ENCODE results near the gene EFNA5. TPM values are rescaled to one million over a fixed set of nuclear protein-coding genes. Genes with fewer than 3 reads are reported as not detected.

The EFNA5 gene
- total and polyA plus RNA-seq, 4 donors = 0.14 to 0.93 (median 0.54) TPM

- no peak overlapping the region for H3K9ac ChIP-seq (ENCODE audit: low read depth in 1 of 2, low read length in 2 of 2)
- H3K4me1 ChIP-seq (ENCODE audit: control insufficient read depth in 4 of 4, insufficient read depth in 4 of 4, low read length in 3 of 4) = peaks cover 0 to 3% (median 0%) of the 10 kb centered on the region in 4 donors
- no peaks in the 10 kb centered on the region for H3K27me3 ChIP-seq (ENCODE audit: control insufficient read depth in 4 of 4, insufficient read depth in 4 of 4, low read length in 3 of 4)
- no peak overlapping the region for H3K27ac ChIP-seq (ENCODE audit: low read depth in 1 of 2, low read length in 2 of 2)
- TF ChIP-seq HNF4G (IDR thresholded peaks at IDR 0.05) = no peak
- TF ChIP-seq FOXA2 (IDR thresholded peaks at IDR 0.05) = no peak
- TF ChIP-seq REST (IDR thresholded peaks at IDR 0.05) = no peak
- TF ChIP-seq EGR1 (IDR thresholded peaks at IDR 0.05; ENCODE audit: low read depth in 2 of 2) = no peak
- TF ChIP-seq JUND (IDR thresholded peaks at IDR 0.05) = no peak
- no peak for TF ChIP-seq GABPA (IDR thresholded peaks at IDR 0.05 in 1 of 2, conservative IDR thresholded peaks at IDR 0.05 in 1 of 2)
- TF ChIP-seq RXRA (IDR thresholded peaks at IDR 0.05) = no peak
- no peak for TF ChIP-seq TAF1 (conservative IDR thresholded peaks at IDR 0.05)
- TF ChIP-seq NR2F2 (IDR thresholded peaks at IDR 0.05) = no peak
- TF ChIP-seq SP1 (IDR thresholded peaks at IDR 0.05) = no peak
- no peak for TF ChIP-seq RAD21 (IDR thresholded peaks at IDR 0.05)
- no peak for TF ChIP-seq CTCF (IDR thresholded peaks at IDR 0.05; ENCODE audit: low read depth, low read length, missing input control)
- no peak for TF ChIP-seq ZBTB33 (IDR thresholded peaks at IDR 0.05)
- no peak for TF ChIP-seq YY1 (IDR thresholded peaks at IDR 0.05)
- no peak overlapping the region for H3K4me3 ChIP-seq (ENCODE audit: low read depth in 1 of 3, low read length in 3 of 3)
- no peaks in the 10 kb centered on the region for H3K9me3 ChIP-seq (ENCODE audit: control insufficient read depth in 4 of 4, low read length in 3 of 4)
- WGBS = 86% methylated on average over 3 of the region's 3 CpGs
- no peaks in the 10 kb centered on the region for H3K36me3 ChIP-seq (ENCODE audit: control insufficient read depth in 4 of 4, insufficient read depth in 3 of 4, low read depth in 1 of 4, low read length in 3 of 4)
- no peak for DNase-seq (ENCODE audit: low spot score)
These were observed 93.9 kb downstream of the EFNA5 start for GRCh38 chr5:107576736-107577393.

- Histone ChIP-seq H3K36me3 (ENCODE audit: control insufficient read depth in 4 of 4, insufficient read depth in 3 of 4, low read depth in 1 of 4, low read length in 3 of 4) (no peaks in the 10 kb centered on the region), H3K9me3 (ENCODE audit: control insufficient read depth in 4 of 4, low read length in 3 of 4) (no peaks in the 10 kb centered on the region), H3K27me3 (ENCODE audit: control insufficient read depth in 4 of 4, insufficient read depth in 4 of 4, low read length in 3 of 4) (no peaks in the 10 kb centered on the region), H3K27ac (ENCODE audit: low read depth in 1 of 2, low read length in 2 of 2) (no peak overlapping the region), H3K9ac (ENCODE audit: low read depth in 1 of 2, low read length in 2 of 2) (no peak overlapping the region), H3K4me1 (ENCODE audit: control insufficient read depth in 4 of 4, insufficient read depth in 4 of 4, low read length in 3 of 4) (peaks cover 0 to 10% (median 0%) of the 10 kb centered on the region in 4 donors), H3K4me3 (ENCODE audit: low read depth in 1 of 3, low read length in 3 of 3) (no peak overlapping the region)
- WGBS = 86% methylated on average over 4 of the region's 4 CpGs
- TF ChIP-seq FOXA2 (IDR thresholded peaks at IDR 0.05) (no peak), RXRA (IDR thresholded peaks at IDR 0.05) (no peak)
- DNase-seq (ENCODE audit: low spot score) = no peak
These were observed 94.6 kb downstream of the EFNA5 start for GRCh38 chr5:107576155-107576554.

Data from liver (tissue), 9 donors.